GM10266 (cell line): ENCODE measurements around the gene GJB3.

Source experiments
- DNase-seq: peaks from one replicate; pipeline ENCODE4 v3.0.0; 2012; ENCODE audit errors: extremely low spot score
- CTCF ChIP-seq: IDR thresholded peaks from 2 replicates; pipeline ENCODE4 v1.5.1; 2012; ENCODE audit warnings: mild to moderate bottlenecking, low read depth; ENCODE audit not compliant: control insufficient read depth, insufficient read depth; ENCODE audit errors: missing control alignments

The GJB3 gene

GRCh38 chr1:34744851-34745250, 36.2 kb upstream of the GJB3 start:
- no peak for TF ChIP-seq CTCF
- no peak for DNase-seq

DNA sequence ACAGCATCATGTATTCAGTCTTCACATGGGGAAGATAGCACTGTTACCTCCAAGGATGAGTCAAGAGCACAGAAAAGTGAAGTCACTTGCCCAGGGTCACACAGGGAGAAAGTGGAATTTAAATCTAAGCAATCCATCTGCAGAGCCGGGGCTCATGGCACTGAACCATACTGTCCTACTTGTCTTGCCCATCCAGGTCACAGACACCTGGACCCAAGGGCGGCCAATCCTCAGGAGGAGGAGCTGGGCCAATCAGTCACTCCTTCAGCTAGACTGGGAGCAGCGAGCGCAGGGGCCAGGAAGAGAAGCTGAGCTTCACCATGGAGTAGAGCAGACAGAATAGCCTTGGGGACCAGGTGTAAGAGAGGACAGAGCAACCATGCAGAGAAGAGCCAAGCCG, 35.3 kb upstream of the GJB3 start:
- TF ChIP-seq CTCF: no peak
- no peak for DNase-seq

GRCh38 chr1:34746101-34746500, 34.9 kb upstream of the GJB3 start:
- TF ChIP-seq CTCF: no peak
- no peak for DNase-seq

DNA sequence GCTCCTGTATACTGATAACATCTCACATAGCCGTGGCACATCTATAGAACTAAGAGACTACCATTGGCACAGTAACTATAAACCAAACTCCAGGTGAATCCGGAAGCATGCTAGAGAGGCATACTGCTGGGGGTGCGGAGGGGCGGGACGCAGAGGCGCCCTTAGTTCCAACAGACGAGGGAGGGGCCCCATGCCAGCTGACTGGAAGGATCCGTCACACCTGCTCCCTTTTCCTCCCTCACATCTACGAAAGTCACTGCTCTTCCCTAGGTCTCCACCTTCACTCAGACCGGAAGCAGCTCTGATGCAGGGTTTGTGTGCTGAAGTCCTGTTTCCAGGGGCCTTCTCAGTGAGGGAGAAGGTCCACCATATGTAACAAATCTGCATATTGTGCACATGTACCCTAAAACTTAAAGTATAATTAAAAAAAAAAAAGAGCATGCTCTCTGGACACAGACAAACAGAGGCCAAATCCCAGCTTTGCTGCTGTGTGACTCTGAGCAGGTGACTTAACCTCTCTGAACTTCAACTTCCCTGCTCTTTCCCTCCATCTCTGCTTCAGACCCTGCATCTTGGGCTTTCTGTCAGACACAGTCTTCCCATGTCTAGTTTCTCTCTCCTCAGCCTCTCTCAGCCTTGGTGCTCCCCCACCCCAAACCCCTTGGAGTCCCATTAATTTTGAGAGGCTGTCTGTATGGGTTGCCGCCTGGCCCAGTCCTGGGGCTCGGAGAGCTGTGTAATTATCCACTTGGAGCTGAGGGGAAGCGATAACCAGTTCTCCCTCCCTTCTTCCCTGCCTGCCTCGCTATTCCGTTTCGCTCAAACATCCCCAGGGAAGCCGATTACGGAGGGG, 34.0 kb upstream of the GJB3 start:
- TF ChIP-seq CTCF: no peak
- no peak for DNase-seq

GRCh38 chr1:34747638-34747941, 33.4 kb upstream of the GJB3 start:
- DNase-seq: no peak
- TF ChIP-seq CTCF: no peak

- TF ChIP-seq CTCF: no peak
- no peak for DNase-seq
Measured at GRCh38 chr1:34749992-34750391, 31.0 kb upstream of the GJB3 start.

GRCh38 chr1:34750610-34751009, 30.4 kb upstream of the GJB3 start:
- TF ChIP-seq CTCF: no peak

More at GRCh38 chr1:34750610-34751009, 30.4 kb upstream of the GJB3 start:
- DNase-seq: no peak
